ENCODE measurements around the gene DNMT1. TPM values are rescaled to one million over a fixed set of nuclear protein-coding genes. Genes with fewer than 3 reads are reported as not detected.

DNMT1 gene
- total RNA-seq, 1 experiment from 2014 or later = 210 TPM

DNA sequence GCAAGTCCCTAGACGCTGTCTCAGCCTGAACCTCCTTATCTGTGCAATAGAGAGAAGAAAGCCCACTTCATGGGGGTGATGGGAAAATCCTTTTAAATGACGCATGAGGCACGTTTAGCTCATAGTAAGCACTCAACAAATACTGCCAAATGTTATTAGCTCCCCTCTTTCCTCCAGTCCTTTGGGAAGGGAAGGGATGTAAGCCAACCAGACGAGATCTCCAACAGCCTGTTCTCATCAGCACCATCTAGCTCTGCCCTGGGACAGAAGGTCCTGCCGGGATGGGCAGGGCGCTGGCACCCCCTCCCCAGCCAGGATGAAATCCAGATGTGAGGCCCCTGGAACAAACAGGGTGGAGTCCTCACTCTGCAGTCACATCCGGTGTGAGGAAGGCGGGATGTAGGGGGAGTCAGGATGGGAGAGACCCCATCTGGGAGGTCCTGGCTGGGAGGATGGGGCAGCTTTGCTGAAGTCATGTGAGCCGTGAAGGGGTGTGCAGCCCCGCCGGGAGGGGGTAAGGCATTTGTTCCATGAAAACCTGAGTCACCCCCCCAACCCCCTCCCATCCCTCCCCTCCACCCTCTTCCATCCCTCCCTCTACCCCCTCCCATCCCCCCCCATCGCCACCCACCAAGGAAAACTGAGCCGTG lies 31.7 kb upstream of the DNMT1 start:
- Mint-ChIP-seq H3K27ac (peak overlapping the region; percentile 53; the same call in 1 of the 2 replicates), H3K4me3 (no peak overlapping the region), H3K4me1 (peaks cover 10% of the 10 kb centered on the region), H3K27me3 (ENCODE audit: low read depth) (no peaks in the 10 kb centered on the region; the same call in 1 of the 2 replicates), H3K36me3 (peaks cover 8% of the 10 kb centered on the region), H3K9me3 (no peaks in the 10 kb centered on the region)
- DNase-seq (ENCODE audit: low spot score) (no peak), ATAC-seq (no peak)
- ChIA-PET CTCF (interaction anchor here (0.5 to 3.6 kb wide), 4 partner anchors 24 to 582 kb away, joined by 3 to 43 read pairs (median 4); no protein-coding TSS in a partner anchor), POLR2A (interaction anchor here (0.6 kb wide), 1 partner anchor 63 kb away, joined by 3 read pairs; no protein-coding TSS in a partner anchor)
- TF ChIP-seq ZBTB21 (CRISPR knock-in tag; IDR thresholded peaks at IDR 0.05; ENCODE audit: borderline replicate concordance) (no peak), NFE2L1 (CRISPR knock-in tag; IDR thresholded peaks at IDR 0.05) (no peak), MLX (CRISPR knock-in tag; IDR thresholded peaks at IDR 0.05) (no peak), ATF2 (CRISPR knock-in tag; IDR thresholded peaks at IDR 0.05; ENCODE audit: borderline replicate concordance, low read depth) (no peak), NR2C2 (CRISPR knock-in tag; IDR thresholded peaks at IDR 0.05) (no peak), FOXJ3 (CRISPR knock-in tag; IDR thresholded peaks at IDR 0.05; ENCODE audit: borderline replicate concordance) (no peak), EMX1 (CRISPR knock-in tag; IDR thresholded peaks at IDR 0.05) (no peak), TEAD4 (CRISPR knock-in tag; IDR thresholded peaks at IDR 0.05) (no peak)
- TF ChIP-seq, protein P1, sequence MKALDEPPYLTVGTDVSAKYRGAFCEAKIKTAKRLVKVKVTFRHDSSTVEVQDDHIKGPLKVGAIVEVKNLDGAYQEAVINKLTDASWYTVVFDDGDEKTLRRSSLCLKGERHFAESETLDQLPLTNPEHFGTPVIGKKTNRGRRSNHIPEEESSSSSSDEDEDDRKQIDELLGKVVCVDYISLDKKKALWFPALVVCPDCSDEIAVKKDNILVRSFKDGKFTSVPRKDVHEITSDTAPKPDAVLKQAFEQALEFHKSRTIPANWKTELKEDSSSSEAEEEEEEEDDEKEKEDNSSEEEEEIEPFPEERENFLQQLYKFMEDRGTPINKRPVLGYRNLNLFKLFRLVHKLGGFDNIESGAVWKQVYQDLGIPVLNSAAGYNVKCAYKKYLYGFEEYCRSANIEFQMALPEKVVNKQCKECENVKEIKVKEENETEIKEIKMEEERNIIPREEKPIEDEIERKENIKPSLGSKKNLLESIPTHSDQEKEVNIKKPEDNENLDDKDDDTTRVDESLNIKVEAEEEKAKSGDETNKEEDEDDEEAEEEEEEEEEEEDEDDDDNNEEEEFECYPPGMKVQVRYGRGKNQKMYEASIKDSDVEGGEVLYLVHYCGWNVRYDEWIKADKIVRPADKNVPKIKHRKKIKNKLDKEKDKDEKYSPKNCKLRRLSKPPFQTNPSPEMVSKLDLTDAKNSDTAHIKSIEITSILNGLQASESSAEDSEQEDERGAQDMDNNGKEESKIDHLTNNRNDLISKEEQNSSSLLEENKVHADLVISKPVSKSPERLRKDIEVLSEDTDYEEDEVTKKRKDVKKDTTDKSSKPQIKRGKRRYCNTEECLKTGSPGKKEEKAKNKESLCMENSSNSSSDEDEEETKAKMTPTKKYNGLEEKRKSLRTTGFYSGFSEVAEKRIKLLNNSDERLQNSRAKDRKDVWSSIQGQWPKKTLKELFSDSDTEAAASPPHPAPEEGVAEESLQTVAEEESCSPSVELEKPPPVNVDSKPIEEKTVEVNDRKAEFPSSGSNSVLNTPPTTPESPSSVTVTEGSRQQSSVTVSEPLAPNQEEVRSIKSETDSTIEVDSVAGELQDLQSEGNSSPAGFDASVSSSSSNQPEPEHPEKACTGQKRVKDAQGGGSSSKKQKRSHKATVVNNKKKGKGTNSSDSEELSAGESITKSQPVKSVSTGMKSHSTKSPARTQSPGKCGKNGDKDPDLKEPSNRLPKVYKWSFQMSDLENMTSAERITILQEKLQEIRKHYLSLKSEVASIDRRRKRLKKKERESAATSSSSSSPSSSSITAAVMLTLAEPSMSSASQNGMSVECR (CRISPR knock-in tag; IDR thresholded peaks at IDR 0.05; ENCODE audit: borderline replicate concordance) = no peak

DNA sequence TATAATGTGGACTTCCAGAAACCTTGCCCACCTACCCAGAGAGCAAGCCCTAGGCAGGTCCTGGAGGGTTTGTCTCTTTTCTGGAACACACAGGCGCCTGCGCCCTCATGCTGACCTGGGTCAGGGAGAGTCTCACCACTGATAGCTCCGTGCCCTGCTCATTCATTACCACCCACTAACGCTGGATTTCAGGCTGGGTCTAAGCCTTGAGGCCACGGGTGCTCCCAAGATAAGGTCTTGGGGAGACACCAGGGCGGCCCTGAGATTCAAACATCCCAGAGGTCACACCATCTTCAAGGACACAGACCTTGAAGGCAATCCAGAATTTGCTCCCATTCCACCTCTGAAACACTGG lies 31.2 kb upstream of the DNMT1 start:
- H3K9me3 Mint-ChIP-seq = no peaks in the 10 kb centered on the region
- no peaks in the 10 kb centered on the region; the same call in 1 of the 2 replicates for H3K27me3 Mint-ChIP-seq (ENCODE audit: low read depth)
- POLR2A ChIA-PET = no interaction called here
- peaks cover 8% of the 10 kb centered on the region for H3K36me3 Mint-ChIP-seq
- CTCF ChIA-PET = interaction anchor here (0.5 to 3.6 kb wide), 3 partner anchors 24 to 583 kb away, joined by 3 to 43 read pairs (median 6); no protein-coding TSS in a partner anchor
- peaks cover 10% of the 10 kb centered on the region for H3K4me1 Mint-ChIP-seq
- ATAC-seq = no peak
- H3K27ac Mint-ChIP-seq = peak overlapping the region; percentile 53; the same call in 1 of the 2 replicates
- TF ChIP-seq, protein P2, sequence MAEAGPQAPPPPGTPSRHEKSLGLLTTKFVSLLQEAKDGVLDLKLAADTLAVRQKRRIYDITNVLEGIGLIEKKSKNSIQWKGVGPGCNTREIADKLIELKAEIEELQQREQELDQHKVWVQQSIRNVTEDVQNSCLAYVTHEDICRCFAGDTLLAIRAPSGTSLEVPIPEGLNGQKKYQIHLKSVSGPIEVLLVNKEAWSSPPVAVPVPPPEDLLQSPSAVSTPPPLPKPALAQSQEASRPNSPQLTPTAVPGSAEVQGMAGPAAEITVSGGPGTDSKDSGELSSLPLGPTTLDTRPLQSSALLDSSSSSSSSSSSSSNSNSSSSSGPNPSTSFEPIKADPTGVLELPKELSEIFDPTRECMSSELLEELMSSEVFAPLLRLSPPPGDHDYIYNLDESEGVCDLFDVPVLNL (CRISPR knock-in tag; IDR thresholded peaks at IDR 0.05; ENCODE audit: borderline replicate concordance, low read depth) = no peak
- TF ChIP-seq CBFB (CRISPR knock-in tag; IDR thresholded peaks at IDR 0.05; ENCODE audit: low read depth) (no peak), RORB (CRISPR knock-in tag; IDR thresholded peaks at IDR 0.05) (no peak)
- no peak overlapping the region for H3K4me3 Mint-ChIP-seq
- DNase-seq (ENCODE audit: low spot score) = no peak

- ChIA-PET CTCF (interaction anchor here (1.1 kb wide), 1 partner anchor 26 kb away, joined by 4 read pairs; no protein-coding TSS in a partner anchor), POLR2A (no interaction called here)
- H3K4me1 Mint-ChIP-seq = peaks cover 5% of the 10 kb centered on the region
- no peak overlapping the region for H3K27ac Mint-ChIP-seq
- no peak for ATAC-seq
- no peak overlapping the region for H3K4me3 Mint-ChIP-seq
- H3K36me3 Mint-ChIP-seq = peaks cover 8% of the 10 kb centered on the region
- no peak for DNase-seq (ENCODE audit: low spot score)
- peaks cover 4% of the 10 kb centered on the region; the same call in 1 of the 2 replicates for H3K9me3 Mint-ChIP-seq
- H3K27me3 Mint-ChIP-seq (ENCODE audit: low read depth) = no peaks in the 10 kb centered on the region
- TF ChIP-seq IRF1 (CRISPR knock-in tag; IDR thresholded peaks at IDR 0.05) (no peak), GABPB1 (CRISPR knock-in tag; IDR thresholded peaks at IDR 0.05) (no peak), SMAD4 (CRISPR knock-in tag; IDR thresholded peaks at IDR 0.05) (no peak), PRRX2 (CRISPR knock-in tag; IDR thresholded peaks at IDR 0.05) (no peak), EMX1 (CRISPR knock-in tag; IDR thresholded peaks at IDR 0.05) (no peak), ATF1 (CRISPR knock-in tag; IDR thresholded peaks at IDR 0.05) (no peak)
- TF ChIP-seq, protein P3, sequence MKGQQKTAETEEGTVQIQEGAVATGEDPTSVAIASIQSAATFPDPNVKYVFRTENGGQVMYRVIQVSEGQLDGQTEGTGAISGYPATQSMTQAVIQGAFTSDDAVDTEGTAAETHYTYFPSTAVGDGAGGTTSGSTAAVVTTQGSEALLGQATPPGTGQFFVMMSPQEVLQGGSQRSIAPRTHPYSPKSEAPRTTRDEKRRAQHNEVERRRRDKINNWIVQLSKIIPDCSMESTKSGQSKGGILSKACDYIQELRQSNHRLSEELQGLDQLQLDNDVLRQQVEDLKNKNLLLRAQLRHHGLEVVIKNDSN (CRISPR knock-in tag; IDR thresholded peaks at IDR 0.05) = no peak
Measured at GRCh38 chr19:10224337-10224736, 29.6 kb upstream of the DNMT1 start.

All from WTC11 (cell line).